A549 (cell line): ENCODE measurements around the gene MACF1.

ENCODE experiments used
- CTCF ChIP-seq: fragments of >200 bp; sonication (Bioruptor Twin); formaldehyde crosslinking; IDR thresholded peaks from 3 replicates; pipeline ENCODE4 v1.5.1; 2016
- EP300 ChIP-seq, 2 experiments: fragments of >200 bp; sonication (Bioruptor Twin); formaldehyde crosslinking; IDR thresholded peaks; 2 replicates in 1 of 2; 3 replicates in 1 of 2; pipeline ENCODE4 v1.6.1; 2016 to 2017
- ESRRA ChIP-seq: fragments of 150-350 bp; IDR thresholded peaks from 2 replicates; pipeline ENCODE4 v1.6.1; 2014; ENCODE audit warnings: mild to moderate bottlenecking, low read length, borderline replicate concordance
- MYC ChIP-seq: IDR thresholded peaks from 2 replicates; pipeline ENCODE4 v1.6.1; 2012; ENCODE audit warnings: mild to moderate bottlenecking, inconsistent platforms, low read length, improper control_type of control experiment, borderline replicate concordance
- SMC3 ChIP-seq: fragments of >200 bp; sonication (Bioruptor Twin); formaldehyde crosslinking; IDR thresholded peaks from 3 replicates; pipeline ENCODE4 v1.6.1; 2018; ENCODE audit warnings: inconsistent platforms
- USF2 ChIP-seq: fragments of 450-650 bp; IDR thresholded peaks from 2 replicates; pipeline ENCODE4 v1.6.1; 2014; ENCODE audit warnings: antibody characterized with exemption
- ZSCAN20 ChIP-seq: fragments of 250-450 bp; sonication (Bioruptor Pico); IDR thresholded peaks from 2 replicates; pipeline ENCODE4 v1.8.0; 2022; ENCODE audit warnings: mild to moderate bottlenecking, moderate library complexity

- no peak for TF ChIP-seq USF2
- no peak for TF ChIP-seq ZSCAN20 (CRISPR knock-in tag)
- no peak for TF ChIP-seq ESRRA
- no peak for TF ChIP-seq CTCF
- no peak for TF ChIP-seq EP300 (IDR thresholded peaks at IDR 0.05)
- no peak for TF ChIP-seq MYC
- TF ChIP-seq SMC3 = no peak
These were observed 45.1 kb upstream of the MACF1 start for GRCh38 chr1:39159224-39160036.
